ENCODE measurements around the gene HMX3. TPM values are rescaled to one million over a fixed set of nuclear protein-coding genes. Genes with fewer than 3 reads are reported as not detected.

The HMX3 gene
- total and polyA plus RNA-seq, 2 of the 8 experiments (the other 6 are each of a cell fraction or from before 2014, with no cell fraction given) = 0.05 TPM; not detected in 1

DNA sequence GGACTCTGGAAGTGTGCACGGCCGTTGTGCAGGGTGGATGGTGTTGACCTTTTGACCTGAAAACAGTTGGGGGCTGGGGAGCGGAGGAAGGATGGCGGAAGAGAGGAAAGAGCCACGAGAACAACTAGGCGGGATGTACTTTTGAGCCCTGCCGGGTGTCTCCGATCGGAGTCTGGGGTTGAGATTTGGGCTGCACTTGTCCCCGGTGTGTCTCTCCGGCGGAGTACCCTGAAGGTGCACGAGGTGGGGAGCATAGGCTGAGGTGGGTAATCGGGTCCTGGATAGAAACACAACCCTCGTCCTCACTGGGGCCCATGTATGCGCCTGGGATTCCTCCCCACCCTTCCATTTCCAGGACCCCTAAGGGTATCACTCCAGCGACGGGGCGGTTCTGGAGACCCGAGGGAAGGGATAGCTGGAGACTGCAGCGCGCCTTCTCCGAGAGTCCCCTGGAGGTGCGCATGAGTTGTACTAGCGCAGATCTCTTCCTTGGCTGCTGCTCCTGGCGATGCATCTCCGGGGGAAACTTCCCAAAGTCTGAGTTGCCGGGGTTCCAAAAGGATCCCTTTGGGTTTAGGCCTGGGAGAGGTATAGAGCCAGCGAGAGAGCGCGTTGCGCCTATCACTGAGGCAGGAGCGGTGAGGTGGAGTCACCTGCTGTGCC is 7.5 kb downstream of the HMX3 start (continued):
- TF ChIP-seq, protein P1, sequence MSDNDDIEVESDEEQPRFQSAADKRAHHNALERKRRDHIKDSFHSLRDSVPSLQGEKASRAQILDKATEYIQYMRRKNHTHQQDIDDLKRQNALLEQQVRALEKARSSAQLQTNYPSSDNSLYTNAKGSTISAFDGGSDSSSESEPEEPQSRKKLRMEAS (IDR thresholded peaks at IDR 0.05) = peak; percentile 31; the same call in 1 of the 2 replicates
- TF ChIP-seq CBX5 (IDR thresholded peaks at IDR 0.05; ENCODE audit: low read depth, low read length) = no peak
- no peak for TF ChIP-seq GABPA (IDR thresholded peaks at IDR 0.05; ENCODE audit: borderline replicate concordance, insufficient read depth, low read length)
- no peak for TF ChIP-seq NANOG (IDR thresholded peaks at IDR 0.05; ENCODE audit: insufficient read depth, low read depth, low read length, poor library complexity, severe bottlenecking)
